Endodermal cell (in vitro differentiated cells): ENCODE results near the gene MAP3K5. TPM values are rescaled to one million over a fixed set of nuclear protein-coding genes. Genes with fewer than 3 reads are reported as not detected.

Experiments used
- DNase-seq: peaks from one replicate; pipeline ENCODE4 v3.0.0-alpha.2; 2017
- H3K27ac ChIP-seq: 2 replicates; pipeline ENCODE4 v1.5.1; 2013; ENCODE audit warnings: mild to moderate bottlenecking, low read depth, low read length, moderate library complexity
- H3K27me3 ChIP-seq: 2 replicates; pipeline ENCODE4 v1.6.1; 2013; ENCODE audit warnings: mild to moderate bottlenecking, low read length, moderate library complexity; ENCODE audit not compliant: insufficient read depth, control insufficient read depth, poor library complexity, severe bottlenecking
- H3K36me3 ChIP-seq: 2 replicates; pipeline ENCODE4 v1.7.0; 2013; ENCODE audit warnings: mild to moderate bottlenecking, low read length, moderate library complexity; ENCODE audit not compliant: control insufficient read depth, insufficient read depth
- H3K4me1 ChIP-seq: one replicate; pipeline ENCODE4 v1.7.0; 2013; ENCODE audit warnings: low read length; ENCODE audit not compliant: control insufficient read depth, insufficient read depth
- H3K4me3 ChIP-seq: 2 replicates; pipeline ENCODE4 v1.5.1; 2013; ENCODE audit warnings: mild to moderate bottlenecking, low read length, moderate library complexity
- H3K9ac ChIP-seq: 2 replicates; pipeline ENCODE4 v1.6.1; 2013; ENCODE audit warnings: mild to moderate bottlenecking, low read length, moderate library complexity; ENCODE audit not compliant: poor library complexity, severe bottlenecking; ENCODE audit errors: extremely low read depth
- H3K9me3 ChIP-seq: 2 replicates; pipeline ENCODE4 v1.6.1; 2013; ENCODE audit warnings: mild to moderate bottlenecking, low read length, moderate library complexity; ENCODE audit not compliant: control insufficient read depth
- H3K27ac Mint-ChIP-seq: 2 replicates; pipeline ENCODE4 v1.8.0; 2020; ENCODE audit warnings: mixed read lengths
- H3K27me3 Mint-ChIP-seq: 2 replicates; pipeline ENCODE4 v1.8.0; 2021; ENCODE audit warnings: mild to moderate bottlenecking, mixed read lengths; ENCODE audit not compliant: insufficient read depth
- H3K36me3 Mint-ChIP-seq: 2 replicates; pipeline ENCODE4 v1.8.0; 2020; ENCODE audit warnings: low read depth, mixed read lengths
- H3K4me1 Mint-ChIP-seq: 2 replicates; pipeline ENCODE4 v1.8.0; 2020; ENCODE audit warnings: mixed read lengths
- H3K4me3 Mint-ChIP-seq: 2 replicates; pipeline ENCODE4 v1.8.0; 2020; ENCODE audit warnings: mild to moderate bottlenecking, moderate library complexity, mixed read lengths
- H3K9me3 Mint-ChIP-seq: 2 replicates; pipeline ENCODE4 v1.8.0; 2020; ENCODE audit warnings: mild to moderate bottlenecking, mixed read lengths
- CTCF ChIP-seq: fragments of 200-600 bp; sonication (generic); conservative IDR thresholded peaks from 2 replicates; pipeline ENCODE4 v1.5.0; 2021; ENCODE audit warnings: antibody characterized with exemption, mild to moderate bottlenecking
- WGBS, 2 experiments: methylation state at CpG; one replicate each; pipeline versions ENCODE4 v1.1.5 to v1.1.7; 2013; ENCODE audit warnings: missing lambda C conversion rate in 2 of 2, mixed read lengths in 1 of 2; ENCODE audit not compliant: insufficient coverage in 1 of 2, insufficient read length in 1 of 2; 5-methylcytosine and 5-hydroxymethylcytosine counted together
- total RNA-seq, 2 donors: library from RNA; stranded (reverse); fragmentation: NEBNext Ultra II Directional in 1 of 2; extraction: Animal tissue kit (Norgen Biotek cat#: 25700) in 1 of 2; gene quantifications; 2 replicates in 1 of 2; 3 replicates in 1 of 2; pipeline ENCODE4 v1.2.1, GENCODE V29; 2021

The MAP3K5 gene
- total RNA-seq, 2 donors from 2014 or later, result 1.6 to 3.4 TPM

DNA sequence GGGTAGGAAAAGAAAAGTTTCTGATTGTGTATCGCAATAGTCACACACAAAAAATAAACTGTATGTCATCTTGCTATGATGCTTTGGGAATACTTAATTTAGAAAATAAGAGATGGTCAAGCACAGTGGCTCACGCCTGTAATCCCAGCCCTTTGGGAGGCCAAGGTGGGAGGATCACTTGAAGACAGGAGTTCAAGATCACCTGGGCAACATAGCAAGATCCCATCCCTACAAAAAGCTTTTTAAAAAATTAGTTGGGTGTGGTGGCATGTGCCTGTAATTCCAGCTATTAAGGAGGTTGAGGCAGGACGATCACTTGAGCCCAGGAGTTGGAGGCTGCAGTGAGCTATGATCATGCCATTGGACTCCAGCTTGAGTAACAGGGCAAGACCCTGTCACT is 269.6 kb downstream of the MAP3K5 start:
- Histone ChIP-seq H3K4me1 (peaks cover 28% of the 10 kb centered on the region), H3K27ac (no peak overlapping the region), H3K36me3 (no peaks in the 10 kb centered on the region), H3K4me3 (no peak overlapping the region), H3K9ac (no peak overlapping the region), H3K27me3 (no peaks in the 10 kb centered on the region), H3K9me3 (no peaks in the 10 kb centered on the region)
- no peak for DNase-seq
- Mint-ChIP-seq H3K4me3 (no peak overlapping the region), H3K27ac (no peak overlapping the region), H3K27me3 (no peaks in the 10 kb centered on the region), H3K4me1 (peaks cover 55% of the 10 kb centered on the region), H3K9me3 (no peaks in the 10 kb centered on the region), H3K36me3 (no peaks in the 10 kb centered on the region)
- TF ChIP-seq CTCF, result no peak
- 90 to 100% methylated on average over 1 to 3 of the region's 3 CpGs for WGBS, 2 experiments

DNA sequence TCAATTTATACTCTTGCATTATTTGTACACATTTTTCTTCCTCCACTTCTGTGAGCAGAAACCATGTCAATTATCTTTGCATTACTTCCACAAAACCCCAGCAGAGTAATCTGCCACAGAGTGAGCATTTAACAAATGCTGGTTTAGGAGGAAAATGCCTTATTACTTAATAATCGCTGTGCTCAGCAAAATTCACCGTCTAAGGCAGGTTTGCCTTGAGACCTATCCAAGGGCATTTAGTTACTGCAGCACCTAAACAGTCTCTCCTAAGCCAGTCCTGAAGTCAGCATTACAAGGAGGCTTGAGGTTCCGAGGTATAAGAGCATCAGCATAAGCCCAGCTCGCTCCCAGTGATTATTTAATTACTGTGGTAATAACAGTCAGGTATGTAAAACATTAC is 270.4 kb downstream of the MAP3K5 start:
- Histone ChIP-seq H3K4me1 (peaks cover 23% of the 10 kb centered on the region), H3K4me3 (no peak overlapping the region), H3K27me3 (no peaks in the 10 kb centered on the region), H3K36me3 (no peaks in the 10 kb centered on the region), H3K9me3 (no peaks in the 10 kb centered on the region), H3K9ac (no peak overlapping the region), H3K27ac (no peak overlapping the region)
- H3K9me3 Mint-ChIP-seq, result no peaks in the 10 kb centered on the region
- H3K27ac Mint-ChIP-seq, result no peak overlapping the region
- no peaks in the 10 kb centered on the region for H3K27me3 Mint-ChIP-seq
- WGBS, 2 experiments, result 93 to 100% methylated on average over 3 to 4 of the region's 4 CpGs
- H3K4me3 Mint-ChIP-seq, result no peak overlapping the region
- DNase-seq, result no peak
- no peak for TF ChIP-seq CTCF
- peaks cover 54% of the 10 kb centered on the region for H3K4me1 Mint-ChIP-seq
- no peaks in the 10 kb centered on the region for H3K36me3 Mint-ChIP-seq

DNA sequence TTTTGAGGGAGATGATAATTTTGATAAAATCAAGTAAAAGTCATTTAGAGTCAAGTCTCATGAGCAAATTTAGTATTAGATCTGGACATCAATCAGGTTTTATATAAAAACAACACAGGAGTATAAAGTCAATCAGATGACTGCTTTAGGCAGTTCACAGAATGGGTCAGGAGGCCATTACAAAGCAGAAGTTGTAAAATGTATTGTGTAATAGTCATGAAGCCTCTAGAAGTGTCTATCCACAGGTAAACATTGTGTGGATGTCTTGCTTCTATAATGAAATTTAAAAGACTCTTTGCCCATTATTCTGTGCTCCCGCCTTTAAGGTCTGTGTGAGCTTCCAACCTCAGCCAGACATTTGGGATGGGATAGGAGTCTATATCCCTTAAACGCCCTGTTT is 270.9 kb downstream of the MAP3K5 start:
- H3K4me3 Mint-ChIP-seq, result no peak overlapping the region
- H3K9me3 ChIP-seq, result no peaks in the 10 kb centered on the region
- H3K27ac ChIP-seq, result no peak overlapping the region
- H3K27me3 Mint-ChIP-seq, result no peaks in the 10 kb centered on the region
- 83 to 87% methylated on average over 1 to 2 of the region's 2 CpGs for WGBS, 2 experiments
- H3K4me1 Mint-ChIP-seq, result peaks cover 49% of the 10 kb centered on the region
- H3K4me3 ChIP-seq, result no peak overlapping the region
- DNase-seq, result no peak
- peaks cover 18% of the 10 kb centered on the region for H3K4me1 ChIP-seq
- H3K27ac Mint-ChIP-seq, result no peak overlapping the region
- no peaks in the 10 kb centered on the region for H3K36me3 ChIP-seq
- no peaks in the 10 kb centered on the region for H3K9me3 Mint-ChIP-seq
- no peak overlapping the region for H3K9ac ChIP-seq
- H3K36me3 Mint-ChIP-seq, result no peaks in the 10 kb centered on the region
- no peak for TF ChIP-seq CTCF
- H3K27me3 ChIP-seq, result no peaks in the 10 kb centered on the region
